ENCODE results near the gene R3HDML.
A peak's percentile ranks its signal among the peaks of the same experiment; 100 is the strongest.

Gene R3HDML

GRCh38 chr20:44364780-44365179, 27.9 kb downstream of the R3HDML start:
- DNase-seq, result no peak

GRCh38 chr20:44367746-44368145, 30.9 kb downstream of the R3HDML start:
- no peak for DNase-seq

GRCh38 chr20:44370639-44371218, 33.9 kb downstream of the R3HDML start:
- DNase-seq, result no peak

- DNase-seq, result no peak
Observed at GRCh38 chr20:44382641-44383040, 45.8 kb downstream of the R3HDML start.

- peak; percentile 43 for DNase-seq
Observed at GRCh38 chr20:44384423-44385027, 47.7 kb downstream of the R3HDML start.

- peak; percentile 62 for DNase-seq
Observed at GRCh38 chr20:44388466-44389023, 51.7 kb downstream of the R3HDML start.

GRCh38 chr20:44389871-44390270, 53.0 kb downstream of the R3HDML start:
- no peak for DNase-seq

GRCh38 chr20:44390280-44390679, 53.4 kb downstream of the R3HDML start:
- no peak for DNase-seq

- no peak for DNase-seq
Observed at GRCh38 chr20:44392088-44392775, 55.4 kb downstream of the R3HDML start.

GRCh38 chr20:44392776-44393607, 56.1 kb downstream of the R3HDML start:
- no peak for DNase-seq

- no peak for DNase-seq
Observed at GRCh38 chr20:44393608-44394451, 57.0 kb downstream of the R3HDML start.

GRCh38 chr20:44394452-44394701, 57.5 kb downstream of the R3HDML start:
- no peak for DNase-seq

- no peak for DNase-seq
Observed at GRCh38 chr20:44394702-44395460, 58.0 kb downstream of the R3HDML start.

- DNase-seq, result no peak
Observed at GRCh38 chr20:44395461-44396340, 58.9 kb downstream of the R3HDML start.

GRCh38 chr20:44396369-44397130, 59.7 kb downstream of the R3HDML start:
- DNase-seq, result no peak

GRCh38 chr20:44398335-44398734, 61.5 kb downstream of the R3HDML start:
- peak; percentile 64 for DNase-seq

- no peak for DNase-seq
Observed at GRCh38 chr20:44399446-44399845, 62.6 kb downstream of the R3HDML start.

GRCh38 chr20:44400671-44400969, 63.8 kb downstream of the R3HDML start:
- DNase-seq, result no peak
